NOMO-1 treated with dmso at 0.1 percent for 144 hours (cell line): ENCODE measurements around the gene LRRC56.
A peak's percentile ranks its signal among the peaks of the same experiment; 100 is the strongest.
"Not testable (repeated sequence)": the region's sequence is repeated elsewhere in the genome, so short reads cannot be mapped to it uniquely, and the experiment has no call there.

Experiments used
- DNase-seq: peaks from one replicate; lab custom pipeline; 2025; ENCODE audit not compliant: unreplicated experiment; lab: John Stamatoyannopoulos, UW

LRRC56 gene

GRCh38 chr11:571802-572185, 34.5 kb downstream of the LRRC56 start:
- no peak for DNase-seq

- no peak for DNase-seq
Measured at GRCh38 chr11:573146-573759, 35.9 kb downstream of the LRRC56 start.

- not testable (repeated sequence) for DNase-seq
Measured at GRCh38 chr11:574031-574570, 36.8 kb downstream of the LRRC56 start.

GRCh38 chr11:574632-575312, 37.4 kb downstream of the LRRC56 start:
- no peak for DNase-seq

GRCh38 chr11:575313-575995, 38.1 kb downstream of the LRRC56 start:
- DNase-seq = no peak

- peak; percentile 90 for DNase-seq
Measured at GRCh38 chr11:575996-576768, 38.9 kb downstream of the LRRC56 start, which contains the start of gene PHRF1. TSS of gene PHRF1 (plus strand) at chr11:576470. CDS start at chr11:581513, 5,043 bp downstream.

GRCh38 chr11:576811-577610, 39.7 kb downstream of the LRRC56 start:
- no peak for DNase-seq

- DNase-seq = no peak
Measured at GRCh38 chr11:577611-577894, 40.2 kb downstream of the LRRC56 start.

- DNase-seq = no peak
Measured at GRCh38 chr11:578276-579035, 41.1 kb downstream of the LRRC56 start.

GRCh38 chr11:579830-580601, 42.7 kb downstream of the LRRC56 start:
- DNase-seq = no peak

- DNase-seq = no peak
Measured at GRCh38 chr11:581342-581741, 44.0 kb downstream of the LRRC56 start.

- DNase-seq = no peak
Measured at GRCh38 chr11:581752-582151, 44.4 kb downstream of the LRRC56 start.

- no peak for DNase-seq
Measured at GRCh38 chr11:584287-584686, 47.0 kb downstream of the LRRC56 start.

- no peak for DNase-seq
Measured at GRCh38 chr11:586376-587316, 49.3 kb downstream of the LRRC56 start.

GRCh38 chr11:587546-587945, 50.2 kb downstream of the LRRC56 start:
- no peak for DNase-seq

- peak; percentile 85 for DNase-seq
Measured at GRCh38 chr11:587978-588380, 50.7 kb downstream of the LRRC56 start.

- DNase-seq = no peak
Measured at GRCh38 chr11:589798-590197, 52.5 kb downstream of the LRRC56 start.

GRCh38 chr11:590997-591396, 53.7 kb downstream of the LRRC56 start:
- no peak for DNase-seq
